Endothelial cell of umbilical vein (primary cell): ENCODE results near the gene CCDC7. TPM values are rescaled to one million over a fixed set of nuclear protein-coding genes. Genes with fewer than 3 reads are reported as not detected.

Experiments used
- BruUV-seq: library from RNA; stranded (reverse); fragments of 400-500 nt; replicated peaks from 2 replicates; lab custom pipeline; 2021; lab: Mats Ljungman, UMichigan
- CTCF ChIA-PET: fragments of 300-600, 350-600 bp; sonication (Branson Sonifier 250); formaldehyde crosslinking; loops from one replicate; lab custom pipeline; 2021; ENCODE audit warnings: antibody characterized with exemption, inconsistent platforms; lab: Charles Lee
- POLR2A ChIA-PET: fragments of 300-600, 350-600 bp; sonication (Branson Sonifier 250); formaldehyde crosslinking; loops from one replicate; lab custom pipeline; 2021; ENCODE audit warnings: antibody characterized with exemption, inconsistent platforms; lab: Charles Lee
- DNase-seq: peaks from one replicate; pipeline ENCODE4 v3.0.0-alpha.2; 2011; ENCODE audit warnings: low read depth, low spot score
- FAIRE-seq: peaks from 2 replicates; lab custom pipeline; 2011; peaks lifted over from hg19 to GRCh38; lab: Jason Lieb, UNC
- H2AFZ ChIP-seq: 2 replicates; pipeline ENCODE4 v1.6.0; 2012; ENCODE audit warnings: low read depth, low read length, control low read depth, inconsistent platforms
- H3K27ac ChIP-seq: 2 replicates; pipeline ENCODE4 v1.5.1; 2011; ENCODE audit warnings: low read depth, mild to moderate bottlenecking, control low read depth, low read length, moderate library complexity; ENCODE audit not compliant: insufficient read depth
- H3K27me3 ChIP-seq, 2 experiments: 2 replicates each; pipeline versions ENCODE4 v1.6.0 to v1.6.1; 2011; ENCODE audit warnings: low read length in 2 of 2, mixed read lengths in 1 of 2; ENCODE audit not compliant: control insufficient read depth in 2 of 2, insufficient read depth in 2 of 2
- H3K36me3 ChIP-seq, 2 experiments: 2 replicates in 1 of 2; 3 replicates in 1 of 2; pipeline ENCODE4 v1.5.1; 2011; ENCODE audit warnings: low read length in 2 of 2, mild to moderate bottlenecking in 1 of 2, moderate library complexity in 1 of 2; ENCODE audit not compliant: control insufficient read depth in 2 of 2, insufficient read depth in 2 of 2; ENCODE audit errors: extremely low read depth in 1 of 2
- H3K4me1 ChIP-seq: 3 replicates; pipeline ENCODE4 v1.5.1; 2011; ENCODE audit warnings: mild to moderate bottlenecking, low read length; ENCODE audit not compliant: control insufficient read depth, insufficient read depth; ENCODE audit errors: extremely low read depth
- H3K4me2 ChIP-seq: 2 replicates; pipeline ENCODE4 v1.6.1; 2011; ENCODE audit warnings: low read length, control low read depth, mixed read lengths; ENCODE audit not compliant: insufficient read depth
- H3K4me3 ChIP-seq, 3 experiments: fragments of 200-600 bp in 1 of 3; sonication (generic), shearing (Covaris generic) in 1 of 3; replicated peaks in 1 of 3; 2 replicates each; pipeline ENCODE4 v1.5.1; 2011 to 2016; ENCODE audit warnings: control low read depth in 3 of 3, low read length in 3 of 3, mild to moderate bottlenecking in 2 of 3, inconsistent platforms in 1 of 3, low read depth in 1 of 3, moderate library complexity in 1 of 3; ENCODE audit not compliant: insufficient read depth in 1 of 3
- H3K79me2 ChIP-seq: 2 replicates; pipeline ENCODE4 v1.6.0; 2012; ENCODE audit warnings: low read length, inconsistent platforms; ENCODE audit not compliant: control insufficient read depth, insufficient read depth
- H3K9ac ChIP-seq: replicated peaks from 2 replicates; pipeline ENCODE3; 2011; ENCODE audit warnings: low read length, control low read depth; ENCODE audit not compliant: insufficient read depth; ENCODE audit errors: extremely low read depth
- H3K9me1 ChIP-seq: replicated peaks from 3 replicates; pipeline ENCODE4 v1.6.0; 2011; ENCODE audit warnings: mild to moderate bottlenecking, low read length; ENCODE audit not compliant: control insufficient read depth, insufficient read depth; ENCODE audit errors: extremely low read depth
- H3K9me3 ChIP-seq: replicated peaks from 2 replicates; pipeline ENCODE4 v1.5.1; 2012; ENCODE audit warnings: low read length, inconsistent platforms; ENCODE audit not compliant: control insufficient read depth, insufficient read depth
- H4K20me1 ChIP-seq: replicated peaks from 2 replicates; pipeline ENCODE3; 2011; ENCODE audit warnings: mild to moderate bottlenecking, low read length; ENCODE audit not compliant: control insufficient read depth, insufficient read depth; ENCODE audit errors: extremely low read depth
- EZH2 ChIP-seq: IDR thresholded peaks from 2 replicates; pipeline ENCODE4 v1.6.1; 2012; ENCODE audit warnings: borderline replicate concordance, low read depth, mild to moderate bottlenecking, moderate library complexity, low read length, inconsistent platforms; ENCODE audit not compliant: severe bottlenecking
- FOS ChIP-seq: IDR thresholded peaks from 2 replicates; pipeline ENCODE4 v1.6.1; 2011; ENCODE audit warnings: mild to moderate bottlenecking, low read length, moderate library complexity, borderline replicate concordance; ENCODE audit not compliant: insufficient read depth
- GATA2 ChIP-seq: IDR thresholded peaks from 2 replicates; pipeline ENCODE4 v1.7.0; 2011; ENCODE audit warnings: low read depth, mild to moderate bottlenecking, moderate library complexity, mixed read lengths, low read length; ENCODE audit not compliant: insufficient read length, insufficient read depth
- JUN ChIP-seq: IDR thresholded peaks from 2 replicates; pipeline ENCODE4 v1.6.1; 2011; ENCODE audit warnings: borderline replicate concordance, low read depth; ENCODE audit not compliant: insufficient read length, insufficient read depth
- MYC ChIP-seq: IDR thresholded peaks from one replicate; pipeline ENCODE4 v1.6.1; 2011; ENCODE audit warnings: mild to moderate bottlenecking, low read depth, low read length
- POLR2A ChIP-seq: IDR thresholded peaks from 2 replicates; pipeline ENCODE4 v1.6.1; 2012; ENCODE audit warnings: low read depth, mild to moderate bottlenecking, control low read depth, low read length
- POLR2AphosphoS5 ChIP-seq: IDR thresholded peaks from 2 replicates; pipeline ENCODE4 v1.6.1; 2012; ENCODE audit warnings: low read depth, mild to moderate bottlenecking, control low read depth, low read length, moderate library complexity; ENCODE audit not compliant: insufficient read depth
- dilution Hi-C: fragments of 300-500 bp; cut with MboI; formaldehyde crosslinking; loops from one replicate; pipeline ENCODE4 v1.15.0; 2019; ENCODE audit warnings: low sequenced_read_pairs; ENCODE audit not compliant: extremely low pct_ligation_motif_present
- intact Hi-C: fragments of 100-400 bp; cut with micrococcal nuclease; formaldehyde crosslinking; loops from one replicate; pipeline ENCODE4 v1.10.0; 2022
- polyA plus RNA-seq, 4 experiments: library from polyadenylated mRNA; depleted of rRNA in 3 of 4; stranded (reverse) in 3 of 4; unstranded in 1 of 4; fragments of >200 nt; gene quantifications; 2 replicates each; pipeline versions ENCODE4 v1.2.1 to v1.2.3, GENCODE V29; 2011 to 2012; ENCODE audit warnings: missing spikeins in 1 of 4
- total RNA-seq: library from RNA; stranded (reverse); gene quantifications from 2 replicates; pipeline ENCODE4 v1.2.3, GENCODE V29; 2021
- TF ChIP-seq, protein P1 (sequence below): IDR thresholded peaks from 2 replicates; pipeline ENCODE4 v1.6.1; 2011; ENCODE audit not compliant: insufficient read depth, insufficient read length
- TF ChIP-seq, protein P2 (sequence below), 2 donors: IDR thresholded peaks; 1 replicate in 1 of 2; 2 replicates in 1 of 2; pipeline ENCODE4 v1.5.1; 2011; ENCODE audit warnings: low read length in 2 of 2, mild to moderate bottlenecking in 2 of 2, moderate library complexity in 2 of 2, control low read depth in 1 of 2, inconsistent platforms in 1 of 2, low read depth in 1 of 2; ENCODE audit not compliant: insufficient read depth in 1 of 2; ENCODE audit errors: extremely low read depth in 1 of 2

Gene CCDC7
- total and polyA plus RNA-seq, 2 donors (not counting 3 experiments of a cell fraction or from before 2014, with no cell fraction given): 0.35 to 8.2 TPM

DNA sequence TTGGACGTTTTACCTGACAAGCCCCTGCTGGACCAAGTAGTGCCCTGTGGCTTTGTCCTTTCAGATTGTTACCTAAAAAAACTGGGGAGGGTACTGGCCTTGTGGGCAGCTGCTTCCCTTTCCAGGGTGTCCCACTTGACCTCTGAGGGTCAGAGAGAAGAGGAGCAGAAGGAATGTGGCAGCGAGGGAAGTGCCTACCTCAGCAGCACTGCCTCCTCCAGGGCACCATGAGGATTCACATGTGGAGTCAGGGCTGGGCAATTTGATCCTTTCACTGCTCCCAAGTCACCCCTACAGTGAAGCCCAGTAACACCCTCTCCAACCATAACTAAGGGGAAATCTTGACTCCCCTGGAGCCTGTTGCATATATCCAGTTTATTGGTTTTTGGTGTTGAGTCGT, 447.5 kb downstream of the CCDC7 start:
- H3K79me2 ChIP-seq: no peaks in the 10 kb centered on the region
- H3K9ac ChIP-seq: no peak overlapping the region
- no peaks in the 10 kb centered on the region for H3K4me1 ChIP-seq
- FAIRE-seq: no peak
- TF ChIP-seq POLR2AphosphoS5 (no peak), POLR2A (no peak), MYC (no peak), FOS (no peak), GATA2 (no peak), JUN (no peak), EZH2 (no peak)
- TF ChIP-seq, protein P1, sequence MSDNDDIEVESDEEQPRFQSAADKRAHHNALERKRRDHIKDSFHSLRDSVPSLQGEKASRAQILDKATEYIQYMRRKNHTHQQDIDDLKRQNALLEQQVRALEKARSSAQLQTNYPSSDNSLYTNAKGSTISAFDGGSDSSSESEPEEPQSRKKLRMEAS: no peak
- TF ChIP-seq, protein P2, sequence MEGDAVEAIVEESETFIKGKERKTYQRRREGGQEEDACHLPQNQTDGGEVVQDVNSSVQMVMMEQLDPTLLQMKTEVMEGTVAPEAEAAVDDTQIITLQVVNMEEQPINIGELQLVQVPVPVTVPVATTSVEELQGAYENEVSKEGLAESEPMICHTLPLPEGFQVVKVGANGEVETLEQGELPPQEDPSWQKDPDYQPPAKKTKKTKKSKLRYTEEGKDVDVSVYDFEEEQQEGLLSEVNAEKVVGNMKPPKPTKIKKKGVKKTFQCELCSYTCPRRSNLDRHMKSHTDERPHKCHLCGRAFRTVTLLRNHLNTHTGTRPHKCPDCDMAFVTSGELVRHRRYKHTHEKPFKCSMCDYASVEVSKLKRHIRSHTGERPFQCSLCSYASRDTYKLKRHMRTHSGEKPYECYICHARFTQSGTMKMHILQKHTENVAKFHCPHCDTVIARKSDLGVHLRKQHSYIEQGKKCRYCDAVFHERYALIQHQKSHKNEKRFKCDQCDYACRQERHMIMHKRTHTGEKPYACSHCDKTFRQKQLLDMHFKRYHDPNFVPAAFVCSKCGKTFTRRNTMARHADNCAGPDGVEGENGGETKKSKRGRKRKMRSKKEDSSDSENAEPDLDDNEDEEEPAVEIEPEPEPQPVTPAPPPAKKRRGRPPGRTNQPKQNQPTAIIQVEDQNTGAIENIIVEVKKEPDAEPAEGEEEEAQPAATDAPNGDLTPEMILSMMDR (IDR thresholded peaks at IDR 0.05; ENCODE audit: extremely low read depth in 1 of 2, insufficient read depth in 1 of 2, low read depth in 1 of 2, low read length in 2 of 2): no peak
- H3K27ac ChIP-seq: no peak overlapping the region
- H3K4me3 ChIP-seq: no peak overlapping the region
- H2AFZ ChIP-seq: no peak overlapping the region
- no peaks in the 10 kb centered on the region for H4K20me1 ChIP-seq
- intact Hi-C loops (loop anchor here (5.0 kb wide), 1 partner anchor 114 kb away; no protein-coding TSS in a partner anchor), dilution Hi-C loops (no loop called here)
- BruUV-seq: no TSS peak
- no peak for DNase-seq
- CTCF ChIA-PET: no interaction called here
- no peaks in the 10 kb centered on the region for H3K9me1 ChIP-seq
- no peaks in the 10 kb centered on the region for H3K27me3 ChIP-seq
- POLR2A ChIA-PET: no interaction called here
- H3K4me2 ChIP-seq: no peak overlapping the region
- H3K36me3 ChIP-seq: peaks cover 5 to 14% of the 10 kb centered on the region in 2 experiments
- H3K9me3 ChIP-seq: no peaks in the 10 kb centered on the region
